ENCODE data around the gene PNO1. TPM values are rescaled to one million over a fixed set of nuclear protein-coding genes. Genes with fewer than 3 reads are reported as not detected.

Gene PNO1
- total RNA-seq, 1 donor from 2014 or later, result 13.1 TPM

GRCh38 chr2:68195096-68195495, 37.4 kb downstream of the PNO1 start:
- DNase-seq, result no peak

- no peak for DNase-seq
Measured at GRCh38 chr2:68196120-68196716, 38.5 kb downstream of the PNO1 start.

- no peak for DNase-seq
Measured at GRCh38 chr2:68200157-68200787, 42.6 kb downstream of the PNO1 start.

- DNase-seq, result no peak
Measured at GRCh38 chr2:68203587-68203986, 45.9 kb downstream of the PNO1 start.

- no peak for DNase-seq
Measured at GRCh38 chr2:68206793-68207192, 49.1 kb downstream of the PNO1 start.

- no peak for DNase-seq
Measured at GRCh38 chr2:68214381-68214780, 56.7 kb downstream of the PNO1 start.

- DNase-seq, result no peak
Measured at GRCh38 chr2:68216454-68217310, 59.0 kb downstream of the PNO1 start.

- no peak for DNase-seq
Measured at GRCh38 chr2:68217729-68218128, 60.0 kb downstream of the PNO1 start.

- no peak for DNase-seq
Measured at GRCh38 chr2:68218343-68218901, 60.7 kb downstream of the PNO1 start.

- no peak for DNase-seq
Measured at GRCh38 chr2:68222287-68222686, 64.6 kb downstream of the PNO1 start.

GRCh38 chr2:68223419-68223818, 65.7 kb downstream of the PNO1 start:
- DNase-seq, result no peak

- DNase-seq, result no peak
Measured at GRCh38 chr2:68225119-68225632, 67.5 kb downstream of the PNO1 start.

Other genes starting within 250 kb of the PNO1 start
- gene C1D, start 94.9 kb upstream of the PNO1 start, total RNA-seq, result 22.9 TPM
- gene PPP3R1, start 94.6 kb downstream of the PNO1 start, total RNA-seq, result 46.0 TPM
- 15.3 TPM for gene CNRIP1, start 162.1 kb downstream of the PNO1 start, total RNA-seq
- 12.8 TPM for gene PLEK, start 207.4 kb downstream of the PNO1 start, total RNA-seq